Activated T-cell treated with anti-CD3 and anti-CD28 coated beads for 48 hours (primary cell): Measurements from ENCODE around the gene PLA2G6.
"Not testable (repeated sequence)": the region's sequence is repeated elsewhere in the genome, so short reads cannot be mapped to it uniquely, and the experiment has no call there.

ENCODE experiments used
- DNase-seq: peaks from one replicate; pipeline ENCODE4 v3.0.0-alpha.2; 2020; ENCODE audit warnings: low read depth

Gene PLA2G6

GRCh38 chr22:38191731-38192474 lies 10.3 kb upstream of the PLA2G6 start:
- no peak for DNase-seq

- no peak for DNase-seq
These were observed 9.4 kb upstream of the PLA2G6 start for GRCh38 chr22:38191055-38191454.

- DNase-seq: no peak
These were observed 9.0 kb upstream of the PLA2G6 start for GRCh38 chr22:38190581-38190980.

- DNase-seq: no peak
These were observed 7.5 kb upstream of the PLA2G6 start for GRCh38 chr22:38189104-38189503.

- DNase-seq: no peak
These were observed 6.0 kb upstream of the PLA2G6 start for GRCh38 chr22:38187413-38188212.

GRCh38 chr22:38186429-38186828 lies 4.8 kb upstream of the PLA2G6 start:
- no peak for DNase-seq

GRCh38 chr22:38184788-38185187 lies 3.2 kb upstream of the PLA2G6 start:
- no peak for DNase-seq

GRCh38 chr22:38180841-38181452 lies 683 bp downstream of the PLA2G6 start:
- no peak for DNase-seq

GRCh38 chr22:38178605-38178937 lies 3.1 kb downstream of the PLA2G6 start:
- DNase-seq: not testable (repeated sequence)

GRCh38 chr22:38177926-38178604 lies 3.6 kb downstream of the PLA2G6 start:
- DNase-seq: no peak

- not testable (repeated sequence) for DNase-seq
These were observed 4.1 kb downstream of the PLA2G6 start for GRCh38 chr22:38177571-38177925.

- no peak for DNase-seq
These were observed 4.6 kb downstream of the PLA2G6 start for GRCh38 chr22:38177044-38177443.

GRCh38 chr22:38176170-38176741 lies 5.4 kb downstream of the PLA2G6 start:
- no peak for DNase-seq

- no peak for DNase-seq
These were observed 6.2 kb downstream of the PLA2G6 start for GRCh38 chr22:38175206-38176118.

GRCh38 chr22:38174626-38175025 lies 7.0 kb downstream of the PLA2G6 start:
- no peak for DNase-seq

- no peak for DNase-seq
These were observed 8.1 kb downstream of the PLA2G6 start for GRCh38 chr22:38173641-38173906.

- no peak for DNase-seq
These were observed 8.6 kb downstream of the PLA2G6 start for GRCh38 chr22:38172832-38173640.

- no peak for DNase-seq
These were observed 9.5 kb downstream of the PLA2G6 start for GRCh38 chr22:38171927-38172831.

- DNase-seq: no peak
These were observed 11.2 kb downstream of the PLA2G6 start for GRCh38 chr22:38170469-38170868.

- no peak for DNase-seq
These were observed 12.5 kb downstream of the PLA2G6 start for GRCh38 chr22:38169116-38169515.
